Testis (tissue), 2 donors: Measurements from ENCODE around the gene PYY.

Experiments
- POLR2A ChIP-seq: fragments of 450-650 bp; IDR thresholded peaks from one replicate; pipeline ENCODE4 v1.6.1; 2017; ENCODE audit warnings: antibody characterized with exemption, mild to moderate bottlenecking, moderate library complexity
- TF ChIP-seq, protein P1 (sequence below), 3 experiments: fragments of 450-650 bp in 2 of 3; fragments of 200-600 bp in 1 of 3; sonication (generic) in 1 of 3; IDR thresholded peaks; one replicate each; pipeline ENCODE4 v1.5.1; 2016 to 2019; ENCODE audit warnings: antibody characterized with exemption in 3 of 3, mild to moderate bottlenecking in 2 of 3, moderate library complexity in 1 of 3

DNA sequence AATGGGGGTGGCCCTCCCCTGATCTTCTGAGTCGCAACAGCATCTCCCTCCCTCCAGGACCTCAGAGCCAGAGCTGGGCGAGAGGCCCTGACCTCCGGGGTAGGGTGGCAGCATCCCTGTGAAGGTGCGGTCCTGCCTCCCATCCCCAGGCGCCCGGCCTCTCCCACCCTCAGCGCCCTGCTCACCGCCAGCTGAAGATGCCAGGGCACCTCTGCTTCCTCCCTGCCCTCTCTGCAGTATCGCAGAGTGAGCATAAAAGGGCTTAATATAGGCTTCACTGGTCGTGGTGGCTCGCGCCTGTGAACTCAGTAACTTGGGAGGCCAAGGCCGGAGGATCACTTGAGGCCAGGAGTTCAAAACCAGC lies 35.7 kb downstream of the PYY start:
- TF ChIP-seq, protein P1, sequence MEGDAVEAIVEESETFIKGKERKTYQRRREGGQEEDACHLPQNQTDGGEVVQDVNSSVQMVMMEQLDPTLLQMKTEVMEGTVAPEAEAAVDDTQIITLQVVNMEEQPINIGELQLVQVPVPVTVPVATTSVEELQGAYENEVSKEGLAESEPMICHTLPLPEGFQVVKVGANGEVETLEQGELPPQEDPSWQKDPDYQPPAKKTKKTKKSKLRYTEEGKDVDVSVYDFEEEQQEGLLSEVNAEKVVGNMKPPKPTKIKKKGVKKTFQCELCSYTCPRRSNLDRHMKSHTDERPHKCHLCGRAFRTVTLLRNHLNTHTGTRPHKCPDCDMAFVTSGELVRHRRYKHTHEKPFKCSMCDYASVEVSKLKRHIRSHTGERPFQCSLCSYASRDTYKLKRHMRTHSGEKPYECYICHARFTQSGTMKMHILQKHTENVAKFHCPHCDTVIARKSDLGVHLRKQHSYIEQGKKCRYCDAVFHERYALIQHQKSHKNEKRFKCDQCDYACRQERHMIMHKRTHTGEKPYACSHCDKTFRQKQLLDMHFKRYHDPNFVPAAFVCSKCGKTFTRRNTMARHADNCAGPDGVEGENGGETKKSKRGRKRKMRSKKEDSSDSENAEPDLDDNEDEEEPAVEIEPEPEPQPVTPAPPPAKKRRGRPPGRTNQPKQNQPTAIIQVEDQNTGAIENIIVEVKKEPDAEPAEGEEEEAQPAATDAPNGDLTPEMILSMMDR (IDR thresholded peaks at IDR 0.05) = peak in 1 of 3 experiments; percentile 2
- TF ChIP-seq POLR2A = no peak
